ENCODE results near the gene IL3. TPM values are rescaled to one million over a fixed set of nuclear protein-coding genes. Genes with fewer than 3 reads are reported as not detected.

IL3 gene
- total RNA-seq, 1 donor from 2014 or later = not detected

DNA sequence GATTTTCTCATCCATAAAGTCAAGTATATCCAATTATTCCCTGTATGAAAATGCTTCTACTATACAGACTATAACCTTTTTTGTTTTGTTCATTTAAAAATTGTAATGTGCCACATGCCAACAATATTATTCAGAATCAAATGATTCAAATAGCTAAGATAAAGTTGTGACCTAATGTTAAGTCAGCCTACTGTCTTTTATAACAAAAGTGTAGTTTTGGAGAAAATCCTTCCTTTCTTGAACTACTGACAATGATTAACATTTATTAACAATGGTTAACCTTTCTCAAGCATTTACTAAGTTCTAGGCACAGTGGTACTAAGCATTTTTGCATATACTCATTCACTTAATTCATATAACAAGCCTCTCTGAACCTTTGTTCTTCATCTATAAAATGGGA is 38.2 kb downstream of the IL3 start:
- H3K4me3 Mint-ChIP-seq (ENCODE audit: low read depth) = no peak overlapping the region
- H3K36me3 Mint-ChIP-seq (ENCODE audit: insufficient read depth) = no peaks in the 10 kb centered on the region
- no peaks in the 10 kb centered on the region for H3K9me3 Mint-ChIP-seq (ENCODE audit: low read depth)
- DNase-seq (ENCODE audit: low spot score, unreplicated experiment) = no peak
- H3K4me1 Mint-ChIP-seq (ENCODE audit: low read depth) = no peaks in the 10 kb centered on the region
- no peak overlapping the region for H3K27ac Mint-ChIP-seq
- TF ChIP-seq, protein P1, sequence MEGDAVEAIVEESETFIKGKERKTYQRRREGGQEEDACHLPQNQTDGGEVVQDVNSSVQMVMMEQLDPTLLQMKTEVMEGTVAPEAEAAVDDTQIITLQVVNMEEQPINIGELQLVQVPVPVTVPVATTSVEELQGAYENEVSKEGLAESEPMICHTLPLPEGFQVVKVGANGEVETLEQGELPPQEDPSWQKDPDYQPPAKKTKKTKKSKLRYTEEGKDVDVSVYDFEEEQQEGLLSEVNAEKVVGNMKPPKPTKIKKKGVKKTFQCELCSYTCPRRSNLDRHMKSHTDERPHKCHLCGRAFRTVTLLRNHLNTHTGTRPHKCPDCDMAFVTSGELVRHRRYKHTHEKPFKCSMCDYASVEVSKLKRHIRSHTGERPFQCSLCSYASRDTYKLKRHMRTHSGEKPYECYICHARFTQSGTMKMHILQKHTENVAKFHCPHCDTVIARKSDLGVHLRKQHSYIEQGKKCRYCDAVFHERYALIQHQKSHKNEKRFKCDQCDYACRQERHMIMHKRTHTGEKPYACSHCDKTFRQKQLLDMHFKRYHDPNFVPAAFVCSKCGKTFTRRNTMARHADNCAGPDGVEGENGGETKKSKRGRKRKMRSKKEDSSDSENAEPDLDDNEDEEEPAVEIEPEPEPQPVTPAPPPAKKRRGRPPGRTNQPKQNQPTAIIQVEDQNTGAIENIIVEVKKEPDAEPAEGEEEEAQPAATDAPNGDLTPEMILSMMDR (IDR thresholded peaks at IDR 0.05; ENCODE audit: unreplicated experiment) = no peak
- H3K27me3 Mint-ChIP-seq = peaks cover 7% of the 10 kb centered on the region

DNA sequence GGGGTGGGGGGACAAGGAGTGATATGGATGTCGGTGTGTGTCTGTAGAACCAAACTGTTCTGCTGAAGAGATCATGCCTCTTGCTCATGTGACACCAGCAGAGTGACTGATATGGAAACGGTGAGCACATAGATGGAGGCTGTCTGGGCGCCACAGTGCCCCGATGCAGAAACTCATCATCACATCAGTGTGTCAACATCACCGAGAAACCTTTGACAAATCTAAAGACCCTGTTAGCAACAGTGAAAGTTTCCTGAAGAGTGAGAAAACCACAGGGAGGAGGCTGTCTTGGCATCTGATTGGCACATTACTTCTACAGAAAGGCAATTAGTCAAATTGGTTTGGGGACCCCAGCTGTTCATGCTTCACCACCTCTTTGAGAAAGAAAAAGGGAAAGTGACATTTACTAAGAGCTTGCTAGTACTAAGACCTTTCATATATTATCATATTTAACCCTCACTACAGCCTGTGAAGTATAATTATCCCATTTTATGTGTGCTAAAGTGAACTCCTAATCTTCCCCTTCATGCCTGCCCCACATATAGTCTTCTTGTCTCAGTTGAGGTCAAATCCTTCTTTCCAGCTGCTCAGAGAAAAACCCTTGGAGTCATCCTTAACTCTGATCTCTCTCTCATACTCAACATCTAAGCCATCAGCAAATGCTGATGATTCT is 38.8 kb downstream of the IL3 start:
- no peaks in the 10 kb centered on the region for H3K36me3 Mint-ChIP-seq (ENCODE audit: insufficient read depth)
- H3K27me3 Mint-ChIP-seq = peaks cover 4% of the 10 kb centered on the region
- no peak overlapping the region for H3K4me3 Mint-ChIP-seq (ENCODE audit: low read depth)
- H3K27ac Mint-ChIP-seq = no peak overlapping the region
- TF ChIP-seq, protein P1 (IDR thresholded peaks at IDR 0.05; ENCODE audit: unreplicated experiment) = no peak
- no peaks in the 10 kb centered on the region for H3K4me1 Mint-ChIP-seq (ENCODE audit: low read depth)
- DNase-seq (ENCODE audit: low spot score, unreplicated experiment) = no peak
- H3K9me3 Mint-ChIP-seq (ENCODE audit: low read depth) = no peaks in the 10 kb centered on the region

DNA sequence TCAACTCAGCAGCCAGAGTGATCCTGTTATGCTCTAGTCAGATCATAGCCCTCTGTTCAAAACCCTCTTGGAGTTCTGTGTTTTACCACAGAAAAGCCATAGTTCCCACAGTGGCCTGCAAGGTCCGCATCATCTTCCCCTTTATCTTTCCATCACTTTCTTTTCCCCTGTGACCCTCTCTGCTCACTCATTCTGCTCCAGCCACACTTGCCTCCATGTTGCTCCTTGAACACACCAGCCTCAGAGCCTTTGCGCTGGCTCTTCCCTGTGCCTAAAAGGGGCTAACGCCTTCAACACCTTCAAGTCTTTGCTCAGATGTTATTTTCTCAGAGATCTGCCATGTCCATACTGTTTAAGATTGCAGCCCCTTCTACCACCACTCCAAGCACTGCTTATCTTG is 39.5 kb downstream of the IL3 start:
- no peak overlapping the region for H3K4me3 Mint-ChIP-seq (ENCODE audit: low read depth)

DNA sequence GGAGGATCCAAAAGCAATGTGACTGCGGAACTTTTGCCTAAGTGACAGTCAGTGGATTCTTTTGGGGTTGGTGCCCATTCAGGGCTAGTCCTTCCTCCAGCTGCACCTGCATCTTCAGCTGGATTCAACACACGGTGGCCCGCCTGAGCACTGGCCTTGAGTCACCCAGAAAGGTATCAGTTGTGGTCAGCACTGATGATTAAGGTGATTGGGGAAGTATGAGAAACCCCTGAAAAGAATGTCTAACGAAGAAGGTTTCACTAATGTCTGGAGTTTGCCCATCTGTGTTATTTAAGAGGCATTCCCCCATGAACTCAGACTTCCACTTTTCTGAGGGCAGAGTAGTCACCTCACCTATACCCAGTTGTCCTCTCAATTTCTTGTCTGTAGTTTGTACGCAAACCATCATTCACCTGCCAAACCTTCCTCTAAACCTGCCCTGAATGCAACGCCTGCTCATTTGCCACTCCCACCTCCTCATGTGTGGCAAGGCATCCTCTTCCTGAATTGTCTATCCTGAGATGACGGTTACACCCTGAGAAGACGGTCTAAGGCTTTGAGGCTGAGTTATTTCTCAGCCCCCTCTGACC is 40.3 kb downstream of the IL3 start:
- H3K27me3 Mint-ChIP-seq = peaks cover 4% of the 10 kb centered on the region
- DNase-seq (ENCODE audit: low spot score, unreplicated experiment) = no peak
- H3K4me1 Mint-ChIP-seq (ENCODE audit: low read depth) = no peaks in the 10 kb centered on the region
- TF ChIP-seq, protein P1 (IDR thresholded peaks at IDR 0.05; ENCODE audit: unreplicated experiment) = no peak
- no peaks in the 10 kb centered on the region for H3K36me3 Mint-ChIP-seq (ENCODE audit: insufficient read depth)
- no peak overlapping the region for H3K27ac Mint-ChIP-seq
- H3K4me3 Mint-ChIP-seq (ENCODE audit: low read depth) = no peak overlapping the region
- no peaks in the 10 kb centered on the region for H3K9me3 Mint-ChIP-seq (ENCODE audit: low read depth)

More for the DNA sequence above, 39.5 kb downstream of the IL3 start:
- Mint-ChIP-seq H3K36me3 (ENCODE audit: insufficient read depth) (no peaks in the 10 kb centered on the region), H3K27ac (no peak overlapping the region), H3K9me3 (ENCODE audit: low read depth) (no peaks in the 10 kb centered on the region), H3K4me1 (ENCODE audit: low read depth) (no peaks in the 10 kb centered on the region), H3K27me3 (peaks cover 4% of the 10 kb centered on the region)
- no peak for DNase-seq (ENCODE audit: low spot score, unreplicated experiment)
- TF ChIP-seq, protein P1 (IDR thresholded peaks at IDR 0.05; ENCODE audit: unreplicated experiment) = no peak

DNA sequence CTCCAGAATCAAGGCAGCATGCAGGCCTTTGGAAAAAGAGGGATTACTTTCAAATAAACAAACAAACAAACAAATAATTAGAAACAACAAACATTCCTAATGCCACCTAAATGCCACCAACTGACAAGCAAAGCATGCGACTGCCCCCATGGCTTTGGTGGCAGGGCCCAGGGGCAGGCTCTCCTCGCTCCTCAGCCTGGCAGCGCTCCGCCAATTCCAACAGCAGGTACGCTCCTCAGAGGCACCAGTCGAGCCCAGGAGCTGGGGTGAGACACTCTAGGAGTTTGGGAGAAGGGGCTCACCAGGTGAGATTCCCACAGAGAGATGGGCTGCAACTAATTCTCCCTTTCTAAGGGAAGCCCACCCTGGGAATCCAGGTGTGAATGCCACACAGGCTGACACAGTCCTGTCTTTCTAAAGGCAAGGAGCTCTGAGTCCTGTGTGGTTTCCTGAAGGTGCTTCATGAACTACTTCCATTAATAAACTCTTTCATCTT is 41.0 kb downstream of the IL3 start:
- TF ChIP-seq, protein P1 (IDR thresholded peaks at IDR 0.05; ENCODE audit: unreplicated experiment) = no peak
- H3K36me3 Mint-ChIP-seq (ENCODE audit: insufficient read depth) = no peaks in the 10 kb centered on the region
- no peak overlapping the region for H3K4me3 Mint-ChIP-seq (ENCODE audit: low read depth)
- H3K27ac Mint-ChIP-seq = no peak overlapping the region
- H3K9me3 Mint-ChIP-seq (ENCODE audit: low read depth) = no peaks in the 10 kb centered on the region
- H3K4me1 Mint-ChIP-seq (ENCODE audit: low read depth) = no peaks in the 10 kb centered on the region
- no peak for DNase-seq (ENCODE audit: low spot score, unreplicated experiment)
- peaks cover 4% of the 10 kb centered on the region for H3K27me3 Mint-ChIP-seq
